HEK293 (cell line): ENCODE results near the gene KBTBD13.

Experiments
- TRIM28 ChIP-seq: IDR thresholded peaks from 2 replicates; pipeline ENCODE4 v1.6.1; 2011; ENCODE audit warnings: low read length, control low read depth, borderline replicate concordance
- ZBTB8A ChIP-seq: fragments of 450-650 bp; formaldehyde crosslinking; IDR thresholded peaks from 2 replicates; pipeline ENCODE4 v1.5.1; 2016; ENCODE audit warnings: missing biosample characterization, missing genetic modification characterization
- ZNF521 ChIP-seq: fragments of 450-650 bp; formaldehyde crosslinking; IDR thresholded peaks from 2 replicates; pipeline ENCODE4 v1.5.1; 2017; ENCODE audit warnings: missing biosample characterization, mild to moderate bottlenecking, missing genetic modification characterization
- ZNF530 ChIP-seq: fragments of 450-650 bp; formaldehyde crosslinking; IDR thresholded peaks from 2 replicates; pipeline ENCODE4 v1.5.1; 2016; ENCODE audit warnings: low read depth, missing biosample characterization, missing genetic modification characterization
- ZNF670 ChIP-seq: fragments of 450-650 bp; formaldehyde crosslinking; IDR thresholded peaks from 2 replicates; pipeline ENCODE4 v1.5.1; 2016; ENCODE audit warnings: missing biosample characterization, missing genetic modification characterization, low read depth
- TF ChIP-seq, protein P1 (sequence below): fragments of 450-650 bp; formaldehyde crosslinking; IDR thresholded peaks from 2 replicates; pipeline ENCODE4 v1.5.1; 2016; ENCODE audit warnings: missing biosample characterization, missing genetic modification characterization
- TF ChIP-seq, protein P2 (sequence below): fragments of 450-650 bp; formaldehyde crosslinking; IDR thresholded peaks from 2 replicates; pipeline ENCODE4 v1.5.1; 2016; ENCODE audit warnings: missing biosample characterization, missing genetic modification characterization
- TF ChIP-seq, protein P3 (sequence below): fragments of 450-650 bp; formaldehyde crosslinking; IDR thresholded peaks from 2 replicates; pipeline ENCODE4 v1.5.1; 2016; ENCODE audit warnings: missing biosample characterization, missing genetic modification characterization, low read depth

DNA sequence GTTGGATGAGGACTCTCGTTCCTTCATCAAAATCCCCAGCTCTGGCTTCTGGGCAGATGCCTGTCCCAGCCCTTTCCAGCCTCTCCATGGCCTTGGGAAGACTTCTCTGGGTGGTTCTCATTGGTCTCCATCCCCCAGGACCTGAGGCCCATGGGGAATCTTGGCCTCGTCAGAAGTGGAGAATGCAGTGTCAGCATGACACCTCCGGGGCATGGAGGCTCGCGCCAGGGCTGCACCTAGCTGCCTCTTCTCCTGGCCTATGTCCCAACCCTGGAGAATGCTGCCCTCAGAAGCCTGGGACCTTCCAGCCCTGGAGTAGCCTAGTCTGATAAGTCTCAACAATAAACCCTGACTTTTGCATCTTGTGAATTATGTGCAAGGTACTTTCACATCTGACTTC, 3.0 kb downstream of the KBTBD13 start:
- TF ChIP-seq ZBTB8A (tag by site-specific recombination) (no peak), ZNF521 (tag by site-specific recombination) (no peak), ZNF530 (no peak), TRIM28 (no peak), ZNF670 (tag by site-specific recombination) (no peak)
- TF ChIP-seq, protein P1, sequence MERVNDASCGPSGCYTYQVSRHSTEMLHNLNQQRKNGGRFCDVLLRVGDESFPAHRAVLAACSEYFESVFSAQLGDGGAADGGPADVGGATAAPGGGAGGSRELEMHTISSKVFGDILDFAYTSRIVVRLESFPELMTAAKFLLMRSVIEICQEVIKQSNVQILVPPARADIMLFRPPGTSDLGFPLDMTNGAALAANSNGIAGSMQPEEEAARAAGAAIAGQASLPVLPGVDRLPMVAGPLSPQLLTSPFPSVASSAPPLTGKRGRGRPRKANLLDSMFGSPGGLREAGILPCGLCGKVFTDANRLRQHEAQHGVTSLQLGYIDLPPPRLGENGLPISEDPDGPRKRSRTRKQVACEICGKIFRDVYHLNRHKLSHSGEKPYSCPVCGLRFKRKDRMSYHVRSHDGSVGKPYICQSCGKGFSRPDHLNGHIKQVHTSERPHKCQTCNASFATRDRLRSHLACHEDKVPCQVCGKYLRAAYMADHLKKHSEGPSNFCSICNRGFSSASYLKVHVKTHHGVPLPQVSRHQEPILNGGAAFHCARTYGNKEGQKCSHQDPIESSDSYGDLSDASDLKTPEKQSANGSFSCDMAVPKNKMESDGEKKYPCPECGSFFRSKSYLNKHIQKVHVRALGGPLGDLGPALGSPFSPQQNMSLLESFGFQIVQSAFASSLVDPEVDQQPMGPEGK (tag by site-specific recombination): no peak
- TF ChIP-seq, protein P2, sequence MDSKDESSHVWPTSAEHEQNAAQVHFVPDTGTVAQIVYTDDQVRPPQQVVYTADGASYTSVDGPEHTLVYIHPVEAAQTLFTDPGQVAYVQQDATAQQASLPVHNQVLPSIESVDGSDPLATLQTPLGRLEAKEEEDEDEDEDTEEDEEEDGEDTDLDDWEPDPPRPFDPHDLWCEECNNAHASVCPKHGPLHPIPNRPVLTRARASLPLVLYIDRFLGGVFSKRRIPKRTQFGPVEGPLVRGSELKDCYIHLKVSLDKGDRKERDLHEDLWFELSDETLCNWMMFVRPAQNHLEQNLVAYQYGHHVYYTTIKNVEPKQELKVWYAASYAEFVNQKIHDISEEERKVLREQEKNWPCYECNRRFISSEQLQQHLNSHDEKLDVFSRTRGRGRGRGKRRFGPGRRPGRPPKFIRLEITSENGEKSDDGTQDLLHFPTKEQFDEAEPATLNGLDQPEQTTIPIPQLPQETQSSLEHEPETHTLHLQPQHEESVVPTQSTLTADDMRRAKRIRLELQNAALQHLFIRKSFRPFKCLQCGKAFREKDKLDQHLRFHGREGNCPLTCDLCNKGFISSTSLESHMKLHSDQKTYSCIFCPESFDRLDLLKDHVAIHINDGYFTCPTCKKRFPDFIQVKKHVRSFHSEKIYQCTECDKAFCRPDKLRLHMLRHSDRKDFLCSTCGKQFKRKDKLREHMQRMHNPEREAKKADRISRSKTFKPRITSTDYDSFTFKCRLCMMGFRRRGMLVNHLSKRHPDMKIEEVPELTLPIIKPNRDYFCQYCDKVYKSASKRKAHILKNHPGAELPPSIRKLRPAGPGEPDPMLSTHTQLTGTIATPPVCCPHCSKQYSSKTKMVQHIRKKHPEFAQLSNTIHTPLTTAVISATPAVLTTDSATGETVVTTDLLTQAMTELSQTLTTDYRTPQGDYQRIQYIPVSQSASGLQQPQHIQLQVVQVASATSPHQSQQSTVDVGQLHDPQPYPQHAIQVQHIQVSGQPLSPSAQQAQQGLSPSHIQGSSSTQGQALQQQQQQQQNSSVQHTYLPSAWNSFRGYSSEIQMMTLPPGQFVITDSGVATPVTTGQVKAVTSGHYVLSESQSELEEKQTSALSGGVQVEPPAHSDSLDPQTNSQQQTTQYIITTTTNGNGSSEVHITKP (tag by site-specific recombination): no peak
- TF ChIP-seq, protein P3, sequence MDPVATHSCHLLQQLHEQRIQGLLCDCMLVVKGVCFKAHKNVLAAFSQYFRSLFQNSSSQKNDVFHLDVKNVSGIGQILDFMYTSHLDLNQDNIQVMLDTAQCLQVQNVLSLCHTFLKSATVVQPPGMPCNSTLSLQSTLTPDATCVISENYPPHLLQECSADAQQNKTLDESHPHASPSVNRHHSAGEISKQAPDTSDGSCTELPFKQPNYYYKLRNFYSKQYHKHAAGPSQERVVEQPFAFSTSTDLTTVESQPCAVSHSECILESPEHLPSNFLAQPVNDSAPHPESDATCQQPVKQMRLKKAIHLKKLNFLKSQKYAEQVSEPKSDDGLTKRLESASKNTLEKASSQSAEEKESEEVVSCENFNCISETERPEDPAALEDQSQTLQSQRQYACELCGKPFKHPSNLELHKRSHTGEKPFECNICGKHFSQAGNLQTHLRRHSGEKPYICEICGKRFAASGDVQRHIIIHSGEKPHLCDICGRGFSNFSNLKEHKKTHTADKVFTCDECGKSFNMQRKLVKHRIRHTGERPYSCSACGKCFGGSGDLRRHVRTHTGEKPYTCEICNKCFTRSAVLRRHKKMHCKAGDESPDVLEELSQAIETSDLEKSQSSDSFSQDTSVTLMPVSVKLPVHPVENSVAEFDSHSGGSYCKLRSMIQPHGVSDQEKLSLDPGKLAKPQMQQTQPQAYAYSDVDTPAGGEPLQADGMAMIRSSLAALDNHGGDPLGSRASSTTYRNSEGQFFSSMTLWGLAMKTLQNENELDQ: no peak
